HG02938 (cell line): ENCODE results near the gene ATXN7L2.

Source experiments
- ATAC-seq: cut with Tn5 transposase; IDR thresholded peaks from one replicate; pipeline ENCODE4 v1.9.1; 2021; ENCODE audit warnings: mild to moderate bottlenecking, moderate library complexity; ENCODE audit not compliant: unreplicated experiment

ATXN7L2 gene

GRCh38 chr1:109521002-109521951 is 37.6 kb downstream of the ATXN7L2 start:
- no peak for ATAC-seq

- no peak for ATAC-seq
These were observed 38.3 kb downstream of the ATXN7L2 start for GRCh38 chr1:109522026-109522425.

GRCh38 chr1:109523706-109524105 is 40.0 kb downstream of the ATXN7L2 start:
- ATAC-seq: no peak

- ATAC-seq: no peak
These were observed 43.5 kb downstream of the ATXN7L2 start for GRCh38 chr1:109527098-109527811.

GRCh38 chr1:109527846-109528695 is 44.4 kb downstream of the ATXN7L2 start:
- no peak for ATAC-seq

- ATAC-seq: no peak
These were observed 45.0 kb downstream of the ATXN7L2 start for GRCh38 chr1:109528712-109529111.

- ATAC-seq: no peak
These were observed 46.3 kb downstream of the ATXN7L2 start for GRCh38 chr1:109529881-109530456.

GRCh38 chr1:109530457-109531087 is 46.9 kb downstream of the ATXN7L2 start:
- no peak for ATAC-seq

GRCh38 chr1:109531380-109531779 is 47.7 kb downstream of the ATXN7L2 start:
- ATAC-seq: no peak

GRCh38 chr1:109531826-109532364 is 48.2 kb downstream of the ATXN7L2 start:
- no peak for ATAC-seq

GRCh38 chr1:109532365-109533136 is 48.8 kb downstream of the ATXN7L2 start:
- peak; percentile 62 for ATAC-seq

- ATAC-seq: no peak
These were observed 50.7 kb downstream of the ATXN7L2 start for GRCh38 chr1:109534307-109534858.

- no peak for ATAC-seq
These were observed 51.8 kb downstream of the ATXN7L2 start for GRCh38 chr1:109535481-109535880.

- no peak for ATAC-seq
These were observed 52.3 kb downstream of the ATXN7L2 start for GRCh38 chr1:109535971-109536491.

GRCh38 chr1:109537450-109538178 is 53.9 kb downstream of the ATXN7L2 start:
- ATAC-seq: no peak

- no peak for ATAC-seq
These were observed 55.3 kb downstream of the ATXN7L2 start for GRCh38 chr1:109538827-109539555.

- ATAC-seq: no peak
These were observed 56.0 kb downstream of the ATXN7L2 start, which contains the start of gene GPR61 for GRCh38 chr1:109539676-109540075. Gene GPR61 (plus strand): TSS chr1:109539872. CDS start chr1:109543023, 3,151 bp downstream.
